ENCODE measurements around the gene CALN1.

- TF ChIP-seq, protein P1, sequence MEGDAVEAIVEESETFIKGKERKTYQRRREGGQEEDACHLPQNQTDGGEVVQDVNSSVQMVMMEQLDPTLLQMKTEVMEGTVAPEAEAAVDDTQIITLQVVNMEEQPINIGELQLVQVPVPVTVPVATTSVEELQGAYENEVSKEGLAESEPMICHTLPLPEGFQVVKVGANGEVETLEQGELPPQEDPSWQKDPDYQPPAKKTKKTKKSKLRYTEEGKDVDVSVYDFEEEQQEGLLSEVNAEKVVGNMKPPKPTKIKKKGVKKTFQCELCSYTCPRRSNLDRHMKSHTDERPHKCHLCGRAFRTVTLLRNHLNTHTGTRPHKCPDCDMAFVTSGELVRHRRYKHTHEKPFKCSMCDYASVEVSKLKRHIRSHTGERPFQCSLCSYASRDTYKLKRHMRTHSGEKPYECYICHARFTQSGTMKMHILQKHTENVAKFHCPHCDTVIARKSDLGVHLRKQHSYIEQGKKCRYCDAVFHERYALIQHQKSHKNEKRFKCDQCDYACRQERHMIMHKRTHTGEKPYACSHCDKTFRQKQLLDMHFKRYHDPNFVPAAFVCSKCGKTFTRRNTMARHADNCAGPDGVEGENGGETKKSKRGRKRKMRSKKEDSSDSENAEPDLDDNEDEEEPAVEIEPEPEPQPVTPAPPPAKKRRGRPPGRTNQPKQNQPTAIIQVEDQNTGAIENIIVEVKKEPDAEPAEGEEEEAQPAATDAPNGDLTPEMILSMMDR (IDR thresholded peaks at IDR 0.05; ENCODE audit: low read length), result no peak
- TF ChIP-seq EZH2 (optimal IDR thresholded peaks at IDR 0.05; ENCODE audit: low read depth, low read length) (no peak), EZH2phosphoT487 (IDR thresholded peaks at IDR 0.05; ENCODE audit: low read length) (no peak)
These were observed 586.0 kb downstream of the CALN1 start for GRCh38 chr7:71826141-71826540.
